GM12891 (cell line): ENCODE data around the gene SREBF2.

ENCODE experiments used
- POLR2A ChIP-seq: IDR thresholded peaks from 2 replicates; pipeline ENCODE4 v1.6.1; 2011; ENCODE audit warnings: low read depth, low read length, control low read depth
- POLR2AphosphoS5 ChIP-seq: IDR thresholded peaks from 2 replicates; pipeline ENCODE4 v1.6.1; 2011; ENCODE audit warnings: low read depth, low read length, control low read depth
- SPI1 ChIP-seq: IDR thresholded peaks from 2 replicates; pipeline ENCODE4 v1.6.1; 2011; ENCODE audit warnings: low read depth, low read length, control low read depth
- TAF1 ChIP-seq: IDR thresholded peaks from 2 replicates; pipeline ENCODE4 v1.6.1; 2011; ENCODE audit warnings: low read depth, low read length, control low read depth

DNA sequence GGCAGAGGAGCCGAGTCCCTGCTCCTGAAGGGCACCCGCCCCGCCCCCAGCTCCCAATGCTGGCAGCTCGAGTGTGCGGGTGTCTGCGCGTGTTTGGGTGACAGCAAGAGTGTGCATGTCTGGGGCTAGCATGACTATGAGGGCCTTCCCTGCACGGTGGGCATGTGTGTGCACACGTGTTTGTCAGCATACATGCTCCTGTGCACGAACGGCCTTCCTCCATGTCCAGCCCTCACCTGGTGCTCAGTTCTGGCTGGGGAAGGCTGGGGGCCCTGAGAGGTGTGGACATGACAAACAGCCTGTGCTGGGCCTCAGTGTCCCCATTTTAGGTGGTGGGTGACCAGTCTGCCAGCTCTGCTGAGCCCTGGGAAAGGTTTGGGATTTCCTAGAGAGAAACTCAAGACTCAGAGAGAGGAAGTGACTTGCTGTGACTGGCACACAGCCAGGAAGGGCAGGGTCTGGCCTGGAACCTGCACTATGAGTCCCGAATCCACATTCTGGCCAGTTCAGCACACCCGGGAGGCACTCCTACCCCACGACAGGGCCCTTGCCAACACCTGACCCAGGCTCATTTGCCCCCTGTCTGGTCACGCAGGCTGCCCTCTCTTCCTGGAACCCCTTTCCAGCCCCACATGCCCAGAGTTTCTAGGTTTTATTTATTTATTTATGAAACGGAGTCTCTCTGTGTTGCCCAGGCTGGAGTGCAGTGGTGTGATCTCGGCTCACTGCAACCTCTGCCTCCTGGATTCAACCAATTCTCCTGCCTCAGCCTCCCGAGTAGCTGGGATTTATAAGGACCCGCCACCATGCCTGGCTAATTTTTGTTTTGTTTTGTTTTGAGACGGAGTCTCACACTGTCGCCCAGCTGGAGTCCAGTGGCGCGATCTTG, 85.2 kb downstream of the SREBF2 start:
- TF ChIP-seq POLR2A (no peak), TAF1 (no peak), POLR2AphosphoS5 (peak; percentile 47; the same call in 1 of the 2 replicates), SPI1 (peak; percentile 88)
